ENCODE measurements around the gene MAPK10. TPM values are rescaled to one million over a fixed set of nuclear protein-coding genes. Genes with fewer than 3 reads are reported as not detected.

Gene MAPK10
- total and polyA plus RNA-seq, 2 experiments from 2014 or later, result 5.9 to 14.8 TPM

DNA sequence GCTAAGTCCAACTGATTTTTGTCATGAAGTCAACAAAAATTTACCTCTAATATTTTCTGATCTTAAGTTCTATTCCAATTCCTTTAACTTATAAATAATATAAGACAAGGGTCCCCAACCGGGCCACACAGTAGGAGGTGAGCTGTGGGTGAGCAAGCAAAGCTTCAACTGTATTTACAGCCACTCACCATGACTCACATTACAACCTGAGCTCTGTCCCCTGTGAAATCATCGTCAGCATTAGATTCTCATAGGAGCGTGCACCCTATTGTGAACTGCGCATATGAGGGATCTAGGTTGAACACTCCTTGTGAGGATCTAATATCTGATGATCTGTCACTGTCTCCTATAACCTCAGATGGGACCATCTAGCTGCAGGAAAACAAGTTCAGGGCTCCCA, 227.4 kb downstream of the MAPK10 start:
- WGBS (ENCODE audit: low lambda C conversion rate, missing lambda C conversion rate), result 95% methylated on average over 4 of the region's 4 CpGs
- no peak for TF ChIP-seq CTCF (IDR thresholded peaks at IDR 0.05; ENCODE audit: poor library complexity)

DNA sequence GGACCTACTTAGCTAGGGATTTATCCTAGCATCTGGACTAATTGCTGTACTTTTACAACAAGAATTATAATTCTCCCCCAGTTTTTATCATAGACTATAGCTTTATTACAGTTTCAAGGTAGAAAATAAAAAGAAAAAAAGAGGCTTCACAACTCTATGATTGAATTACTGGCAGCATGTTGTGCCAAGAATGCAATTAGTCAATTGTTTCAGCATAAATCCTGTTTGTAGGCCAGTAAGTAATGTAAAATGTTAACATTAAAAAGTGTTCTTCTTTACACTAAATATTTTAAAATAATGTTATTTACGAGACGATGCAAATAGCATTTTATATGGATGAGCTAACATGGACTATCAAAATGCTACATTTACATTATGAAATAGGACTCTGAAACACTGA, 228.4 kb downstream of the MAPK10 start:
- Histone ChIP-seq H3K79me2 (no peaks in the 10 kb centered on the region), H3K4me2 (no peak overlapping the region), H3K9me3 (ENCODE audit: low read depth) (no peaks in the 10 kb centered on the region), H2AFZ (no peak overlapping the region), H3K4me3 (no peak overlapping the region), H3K4me1 (ENCODE audit: insufficient read depth) (no peaks in the 10 kb centered on the region), H3K36me3 (replicated peaks; ENCODE audit: insufficient read depth, low read depth) (no peaks in the 10 kb centered on the region), H3K27ac (no peak overlapping the region), H4K20me1 (ENCODE audit: insufficient read depth, poor library complexity, severe bottlenecking) (no peaks in the 10 kb centered on the region), H3K9me2 (replicated peaks; ENCODE audit: insufficient read depth) (no peaks in the 10 kb centered on the region), H3K27me3 (no peaks in the 10 kb centered on the region)
- no peak for TF ChIP-seq EZH2phosphoT487 (IDR thresholded peaks at IDR 0.05; ENCODE audit: low read depth, severe bottlenecking, unreplicated experiment)
- no peak for TF ChIP-seq CTCF (IDR thresholded peaks at IDR 0.05; ENCODE audit: poor library complexity)
- TF ChIP-seq EZH2 (IDR thresholded peaks at IDR 0.05; ENCODE audit: borderline replicate concordance), result no peak
- 89% methylated on average over 2 of the region's 2 CpGs for WGBS (ENCODE audit: low lambda C conversion rate, missing lambda C conversion rate)
- no peak for DNase-seq (ENCODE audit: low spot score)

More for the DNA sequence above, 227.4 kb downstream of the MAPK10 start:
- Histone ChIP-seq H2AFZ (no peak overlapping the region), H3K9me2 (replicated peaks; ENCODE audit: insufficient read depth) (no peaks in the 10 kb centered on the region), H3K79me2 (no peaks in the 10 kb centered on the region), H3K4me3 (no peak overlapping the region), H4K20me1 (ENCODE audit: insufficient read depth, poor library complexity, severe bottlenecking) (no peaks in the 10 kb centered on the region), H3K27me3 (no peaks in the 10 kb centered on the region), H3K4me2 (no peak overlapping the region), H3K9me3 (ENCODE audit: low read depth) (no peaks in the 10 kb centered on the region), H3K36me3 (replicated peaks; ENCODE audit: insufficient read depth, low read depth) (no peaks in the 10 kb centered on the region), H3K4me1 (ENCODE audit: insufficient read depth) (no peaks in the 10 kb centered on the region), H3K27ac (no peak overlapping the region)
- DNase-seq (ENCODE audit: low spot score), result no peak

GRCh38 chr4:86130160-86130933, 229.5 kb downstream of the MAPK10 start:
- Histone ChIP-seq H2AFZ (no peak overlapping the region), H3K9me2 (replicated peaks; ENCODE audit: insufficient read depth) (no peaks in the 10 kb centered on the region), H3K4me3 (no peak overlapping the region), H4K20me1 (ENCODE audit: insufficient read depth, poor library complexity, severe bottlenecking) (no peaks in the 10 kb centered on the region), H3K36me3 (replicated peaks; ENCODE audit: insufficient read depth, low read depth) (no peaks in the 10 kb centered on the region), H3K27me3 (no peaks in the 10 kb centered on the region), H3K4me1 (ENCODE audit: insufficient read depth) (no peaks in the 10 kb centered on the region), H3K27ac (no peak overlapping the region), H3K79me2 (no peaks in the 10 kb centered on the region), H3K9me3 (ENCODE audit: low read depth) (no peaks in the 10 kb centered on the region), H3K4me2 (no peak overlapping the region)
- WGBS (ENCODE audit: low lambda C conversion rate, missing lambda C conversion rate), result 73% methylated on average over 2 of the region's 2 CpGs
- TF ChIP-seq EZH2phosphoT487 (IDR thresholded peaks at IDR 0.05; ENCODE audit: low read depth, severe bottlenecking, unreplicated experiment) (no peak), EZH2 (IDR thresholded peaks at IDR 0.05; ENCODE audit: borderline replicate concordance) (no peak), CTCF (IDR thresholded peaks at IDR 0.05; ENCODE audit: poor library complexity) (no peak)
- no peak for DNase-seq (ENCODE audit: low spot score)

Data from hepatocyte (in vitro differentiated cells).